H9 (cell line): Measurements from ENCODE around the gene CD300C. TPM values are rescaled to one million over a fixed set of nuclear protein-coding genes. Genes with fewer than 3 reads are reported as not detected.

ENCODE experiments used
- DNase-seq: peaks from one replicate; pipeline ENCODE4 v3.0.0-alpha.2; 2017
- H2AFZ ChIP-seq: one replicate; pipeline ENCODE4 v1.6.1; 2013; ENCODE audit warnings: mild to moderate bottlenecking, low read length, control low read depth, moderate library complexity
- H2AK5ac ChIP-seq: 2 replicates; pipeline ENCODE4 v1.6.1; 2013; ENCODE audit warnings: low read length, control low read depth, mixed read lengths; ENCODE audit not compliant: insufficient read length
- H2BK120ac ChIP-seq: one replicate; pipeline ENCODE4 v1.6.1; 2013; ENCODE audit warnings: low read depth, mild to moderate bottlenecking, low read length, control low read depth, inconsistent platforms; ENCODE audit not compliant: poor library complexity, severe bottlenecking
- H2BK12ac ChIP-seq: 2 replicates; pipeline ENCODE4 v1.6.1; 2013; ENCODE audit warnings: low read length, control low read depth, mixed read lengths, low read depth; ENCODE audit not compliant: insufficient read length
- H2BK15ac ChIP-seq: 2 replicates; pipeline ENCODE4 v1.6.1; 2013; ENCODE audit warnings: low read depth, low read length, control low read depth
- H2BK20ac ChIP-seq: one replicate; pipeline ENCODE4 v1.6.1; 2013; ENCODE audit warnings: low read depth, mild to moderate bottlenecking, low read length, control low read depth, inconsistent platforms; ENCODE audit not compliant: poor library complexity, severe bottlenecking
- H2BK5ac ChIP-seq: 2 replicates; pipeline ENCODE4 v1.6.1; 2013; ENCODE audit warnings: low read length, control low read depth, mixed read lengths; ENCODE audit not compliant: insufficient read length
- H3K14ac ChIP-seq: 2 replicates; pipeline ENCODE4 v1.6.1; 2013; ENCODE audit warnings: low read length, control low read depth; ENCODE audit not compliant: insufficient read depth
- H3K18ac ChIP-seq: 2 replicates; pipeline ENCODE4 v1.6.1; 2013; ENCODE audit warnings: low read depth, mild to moderate bottlenecking, mixed read lengths, low read length, control low read depth; ENCODE audit not compliant: insufficient read length
- H3K23ac ChIP-seq: 2 replicates; pipeline ENCODE4 v1.6.1; 2013; ENCODE audit warnings: low read length, control low read depth, mixed read lengths, low read depth; ENCODE audit not compliant: insufficient read length
- H3K23me2 ChIP-seq: 2 replicates; pipeline ENCODE4 v1.6.1; 2013; ENCODE audit warnings: low read depth, mild to moderate bottlenecking, mixed read lengths, low read length, control low read depth; ENCODE audit not compliant: insufficient read length, poor library complexity, severe bottlenecking
- H3K27ac ChIP-seq: 2 replicates; pipeline ENCODE4 v1.5.1; 2013; ENCODE audit warnings: low read length, control low read depth, mixed read lengths, low read depth; ENCODE audit not compliant: insufficient read length
- H3K27me3 ChIP-seq: 2 replicates; pipeline ENCODE4 v1.6.1; 2013; ENCODE audit warnings: low read length, control low read depth, inconsistent platforms; ENCODE audit not compliant: insufficient read depth
- H3K4ac ChIP-seq: 2 replicates; pipeline ENCODE4 v1.6.1; 2013; ENCODE audit warnings: low read depth, mild to moderate bottlenecking, control low read depth, inconsistent platforms, low read length, moderate library complexity
- H3K4me1 ChIP-seq: 2 replicates; pipeline ENCODE4 v1.6.1; 2013; ENCODE audit warnings: low read length, control low read depth, inconsistent platforms; ENCODE audit not compliant: insufficient read depth
- H3K4me2 ChIP-seq: 2 replicates; pipeline ENCODE4 v1.6.1; 2013; ENCODE audit warnings: low read length, control low read depth, mixed read lengths; ENCODE audit not compliant: insufficient read length, insufficient read depth
- H3K56ac ChIP-seq: 2 replicates; pipeline ENCODE4 v1.6.1; 2013; ENCODE audit warnings: low read depth, mild to moderate bottlenecking, mixed read lengths, low read length, control low read depth; ENCODE audit not compliant: insufficient read length
- H3K79me1 ChIP-seq: 2 replicates; pipeline ENCODE4 v1.6.1; 2013; ENCODE audit warnings: low read depth, mild to moderate bottlenecking, moderate library complexity, low read length, control low read depth, inconsistent platforms; ENCODE audit not compliant: insufficient read depth, poor library complexity, severe bottlenecking
- H3K79me2 ChIP-seq: 2 replicates; pipeline ENCODE4 v1.6.1; 2013; ENCODE audit warnings: low read length, control low read depth, inconsistent platforms; ENCODE audit not compliant: insufficient read depth
- H3K9ac ChIP-seq: 2 replicates; pipeline ENCODE4 v1.6.1; 2013; ENCODE audit warnings: low read length, control low read depth, mixed read lengths; ENCODE audit not compliant: insufficient read length; ENCODE audit errors: extremely low read depth
- H3K9me3 ChIP-seq: one replicate; pipeline ENCODE4 v1.6.1; 2013; ENCODE audit warnings: low read depth, low read length, inconsistent platforms; ENCODE audit not compliant: control insufficient read depth
- H3T11ph ChIP-seq: one replicate; pipeline ENCODE4 v1.6.1; 2013; ENCODE audit warnings: mild to moderate bottlenecking, low read length, control low read depth, inconsistent platforms
- H4K20me1 ChIP-seq: one replicate; pipeline ENCODE4 v1.6.1; 2013; ENCODE audit not compliant: control insufficient read depth, insufficient read length, insufficient read depth
- H4K5ac ChIP-seq: 2 replicates; pipeline ENCODE4 v1.6.1; 2013; ENCODE audit warnings: low read depth, mild to moderate bottlenecking, mixed read lengths, low read length, control low read depth; ENCODE audit not compliant: insufficient read length
- H4K8ac ChIP-seq: replicated peaks from 2 replicates; pipeline ENCODE4 v1.6.1; 2013; ENCODE audit warnings: low read length, control low read depth, mixed read lengths, low read depth; ENCODE audit not compliant: insufficient read length
- H4K91ac ChIP-seq: 2 replicates; pipeline ENCODE4 v1.6.1; 2013; ENCODE audit warnings: low read depth, mild to moderate bottlenecking, moderate library complexity, mixed read lengths, low read length, control low read depth; ENCODE audit not compliant: insufficient read length
- H3K27ac Mint-ChIP-seq, 3 experiments: 2 replicates in 2 of 3; 3 replicates in 1 of 3; pipeline ENCODE4 v1.8.0; 2020 to 2021; ENCODE audit warnings: mixed read lengths in 3 of 3, mild to moderate bottlenecking in 1 of 3, moderate library complexity in 1 of 3
- H3K27me3 Mint-ChIP-seq: 2 replicates; pipeline ENCODE4 v1.8.0; 2021; ENCODE audit warnings: low read depth, mild to moderate bottlenecking, moderate library complexity, mixed read lengths
- H3K36me3 Mint-ChIP-seq, 3 experiments: 2 replicates in 2 of 3; 3 replicates in 1 of 3; pipeline ENCODE4 v1.8.0; 2020 to 2021; ENCODE audit warnings: low read depth in 3 of 3, mixed read lengths in 3 of 3; ENCODE audit not compliant: insufficient read depth in 1 of 3
- H3K4me1 Mint-ChIP-seq, 2 experiments: 2 replicates each; pipeline ENCODE4 v1.8.0; 2020; ENCODE audit warnings: mixed read lengths in 2 of 2
- H3K4me3 Mint-ChIP-seq, 2 experiments: 2 replicates in 1 of 2; 3 replicates in 1 of 2; pipeline ENCODE4 v1.8.0; 2020 to 2021; ENCODE audit warnings: mild to moderate bottlenecking in 2 of 2, mixed read lengths in 2 of 2, moderate library complexity in 1 of 2
- H3K9me3 Mint-ChIP-seq, 2 experiments: 2 replicates in 1 of 2; 3 replicates in 1 of 2; pipeline ENCODE4 v1.8.0; 2020; ENCODE audit warnings: mild to moderate bottlenecking in 2 of 2, mixed read lengths in 2 of 2, moderate library complexity in 1 of 2
- CTCF ChIP-seq: fragments of 200-600 bp; sonication (generic); conservative IDR thresholded peaks from 3 replicates; pipeline ENCODE4 v1.8.0; 2021; ENCODE audit warnings: antibody characterized with exemption, mild to moderate bottlenecking
- WGBS: extraction: QIAGEN DNeasy Blood & Tissue Kit; methylation state at CpG from one replicate; pipeline ENCODE4 v1.1.7; 2013; ENCODE audit warnings: missing lambda C conversion rate, low lambda C conversion rate, mixed read lengths; ENCODE audit not compliant: insufficient read length; ENCODE audit errors: extremely low coverage; 5-methylcytosine and 5-hydroxymethylcytosine counted together
- long read RNA-seq: library from polyadenylated mRNA; unstranded; transcript quantifications from one replicate; pipeline ENCODE4 v2.0.0, GENCODE V29; 2020
- total RNA-seq: library from RNA; stranded (reverse); gene quantifications from 2 replicates; pipeline ENCODE4 v1.2.1, GENCODE V29; 2021

The CD300C gene
- not detected in 2 replicates for total RNA-seq
- long read RNA-seq: 0 reads

DNA sequence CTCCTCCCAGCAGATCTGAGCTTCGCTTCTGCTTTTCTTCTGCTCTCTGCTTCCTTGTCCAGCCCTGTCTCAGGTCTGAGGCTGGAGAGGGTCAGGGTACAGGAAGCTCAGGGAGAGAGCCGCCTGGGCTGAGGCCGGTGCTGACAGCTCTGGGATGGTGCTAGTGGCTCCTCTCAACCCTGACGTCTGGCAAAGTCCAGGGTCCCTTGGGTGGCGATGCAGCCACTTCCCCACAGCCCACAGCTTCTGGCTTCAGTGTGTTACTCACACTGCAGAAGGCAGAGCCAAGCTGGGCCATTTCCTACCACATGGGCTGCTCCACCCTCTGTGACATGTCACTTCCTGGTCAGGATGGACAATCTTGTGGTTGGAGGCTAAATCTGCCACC, at the start of gene CD300C:
Gene CD300C, minus strand, starts transcription at position 273 of the 388 bp plus-strand sequence. CDS start 333 bp downstream, outside the sequence.
- TF ChIP-seq CTCF: no peak
- Histone ChIP-seq H3K23ac (no peak within 1 kb of the TSS), H3K18ac (peak within 1 kb of the TSS; percentile 73), H2BK20ac (no peak within 1 kb of the TSS), H3K9me3 (no peaks in the 10 kb centered on the region), H4K20me1 (no peaks in the 10 kb centered on the region), H3K79me2 (no peaks in the 10 kb centered on the region), H3K14ac (no peak within 1 kb of the TSS; the same call in 1 of the 2 replicates), H3K4me1 (no peaks in the 10 kb centered on the region), H3K4ac (no peak within 1 kb of the TSS), H3K27me3 (no peaks in the 10 kb centered on the region), H3K56ac (no peak within 1 kb of the TSS), H2BK5ac (no peak within 1 kb of the TSS), H3K27ac (no peak within 1 kb of the TSS), H4K8ac (no peak within 1 kb of the TSS), H3K79me1 (no peaks in the 10 kb centered on the region), H2BK120ac (no peak within 1 kb of the TSS), H3K23me2 (no peaks in the 10 kb centered on the region), H4K91ac (no peak within 1 kb of the TSS), H4K5ac (no peak within 1 kb of the TSS), H2AFZ (no peak within 1 kb of the TSS), H3K4me2 (no peak within 1 kb of the TSS), H2BK12ac (no peak within 1 kb of the TSS), H3K9ac (no peak within 1 kb of the TSS), H3T11ph (no peak within 1 kb of the TSS), H2BK15ac (no peak within 1 kb of the TSS), H2AK5ac (no peak within 1 kb of the TSS)
- DNase-seq: no peak
- H3K4me3 Mint-ChIP-seq: no peak within 1 kb of the TSS
- no peaks in the 10 kb centered on the region for H3K36me3 Mint-ChIP-seq
- H3K4me1 Mint-ChIP-seq: no peaks in the 10 kb centered on the region
- H3K27ac Mint-ChIP-seq: peak within 1 kb of the TSS in 1 of 3 experiments; percentile 88; a peak in 2 of 7 replicates
- peaks cover 0 to 2% of the 10 kb centered on the region in 2 experiments; a peak in 1 of 5 replicates for H3K9me3 Mint-ChIP-seq
- peaks cover 17% of the 10 kb centered on the region for H3K27me3 Mint-ChIP-seq
- WGBS: no CpG with 5 or more reads among the region's 5 CpGs
